ENCODE results near the gene KTN1.

GRCh38 chr14:55681096-55681495, 101.1 kb downstream of the KTN1 start:
- TF ChIP-seq CTCF (conservative IDR thresholded peaks at IDR 0.05; ENCODE audit: low read depth, low read length) (no peak), EZH2 (IDR thresholded peaks at IDR 0.05; ENCODE audit: borderline replicate concordance, low read depth, low read length, poor library complexity, severe bottlenecking) (no peak)

All from A673 (cell line).